DMS114 treated with DMSO at 0.1 percent for 48 hours (cell line): ENCODE data around the gene STAC.
"Not testable (repeated sequence)": the region's sequence is repeated elsewhere in the genome, so short reads cannot be mapped to it uniquely, and the experiment has no call there.

Source experiments
- DNase-seq: peaks from one replicate; lab custom pipeline; 2025; ENCODE audit not compliant: unreplicated experiment; lab: John Stamatoyannopoulos, UW

STAC gene

GRCh38 chr3:36476286-36476942 lies 96.1 kb downstream of the STAC start:
- DNase-seq, result no peak

DNA sequence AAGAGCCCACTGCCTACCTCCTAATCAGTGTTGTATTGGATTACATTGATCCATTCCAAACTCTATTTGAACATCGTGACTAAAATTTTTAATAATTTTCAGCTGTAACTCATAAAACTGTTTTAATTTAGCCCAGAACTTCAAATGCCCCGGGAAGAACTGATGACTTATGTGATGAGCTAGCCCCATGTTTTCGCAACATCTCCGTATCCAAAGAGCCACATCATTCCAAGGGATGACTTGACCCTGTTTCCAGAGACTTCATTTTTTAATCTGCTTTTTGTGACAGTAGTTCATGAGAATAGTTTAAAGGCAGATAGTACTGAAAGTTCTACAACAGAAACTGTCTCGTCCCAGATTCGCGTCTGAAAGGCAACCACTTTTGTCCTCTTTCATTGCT lies 97.4 kb downstream of the STAC start:
- no peak for DNase-seq

- DNase-seq, result no peak
Observed at GRCh38 chr3:36480911-36481648, 100.8 kb downstream of the STAC start.

- DNase-seq, result no peak
Observed at GRCh38 chr3:36482256-36482655, 102.0 kb downstream of the STAC start.

- no peak for DNase-seq
Observed at GRCh38 chr3:36482880-36483279, 102.6 kb downstream of the STAC start.

GRCh38 chr3:36483709-36484108 lies 103.4 kb downstream of the STAC start:
- no peak for DNase-seq

DNA sequence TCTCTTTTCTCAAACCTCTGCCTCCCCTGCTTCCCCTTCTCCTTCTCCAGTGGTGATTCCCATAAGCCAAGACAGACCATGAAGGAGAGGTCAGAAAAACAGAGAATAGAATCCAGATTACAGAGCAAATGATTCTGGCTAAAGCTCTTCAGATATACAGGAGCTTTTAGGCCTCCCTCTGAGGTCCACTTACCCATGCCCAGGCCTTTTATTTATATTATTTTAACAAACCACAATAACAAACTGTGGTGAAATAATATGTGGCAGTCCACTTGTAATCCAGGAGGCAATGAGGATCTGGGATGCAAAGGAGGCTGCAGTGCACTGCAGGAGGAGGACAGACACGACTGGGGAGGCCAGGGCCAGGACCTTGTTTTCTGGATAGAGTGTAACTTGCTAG lies 104.1 kb downstream of the STAC start:
- no peak for DNase-seq

- no peak for DNase-seq
Observed at GRCh38 chr3:36486009-36486795, 105.9 kb downstream of the STAC start.

DNA sequence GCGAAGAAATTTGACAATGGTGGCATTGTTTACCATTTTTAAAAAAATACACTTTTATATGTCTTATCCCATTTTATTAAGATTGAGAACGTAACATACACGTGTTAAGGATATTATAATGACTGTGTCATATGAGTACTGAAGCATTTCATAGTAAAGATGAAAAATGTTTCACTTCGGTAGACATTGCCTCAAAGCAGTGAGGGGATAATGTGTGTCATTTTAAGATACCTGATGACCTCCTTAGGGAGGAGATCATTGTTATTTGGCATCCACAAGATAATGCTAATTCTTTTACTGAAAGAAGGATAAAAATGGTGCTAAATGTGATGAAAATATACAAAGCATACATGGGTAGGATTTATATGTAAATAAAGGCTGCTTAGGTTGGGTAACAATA lies 107.3 kb downstream of the STAC start:
- DNase-seq, result no peak

- no peak for DNase-seq
Observed at GRCh38 chr3:36488077-36488789, 107.9 kb downstream of the STAC start.

DNA sequence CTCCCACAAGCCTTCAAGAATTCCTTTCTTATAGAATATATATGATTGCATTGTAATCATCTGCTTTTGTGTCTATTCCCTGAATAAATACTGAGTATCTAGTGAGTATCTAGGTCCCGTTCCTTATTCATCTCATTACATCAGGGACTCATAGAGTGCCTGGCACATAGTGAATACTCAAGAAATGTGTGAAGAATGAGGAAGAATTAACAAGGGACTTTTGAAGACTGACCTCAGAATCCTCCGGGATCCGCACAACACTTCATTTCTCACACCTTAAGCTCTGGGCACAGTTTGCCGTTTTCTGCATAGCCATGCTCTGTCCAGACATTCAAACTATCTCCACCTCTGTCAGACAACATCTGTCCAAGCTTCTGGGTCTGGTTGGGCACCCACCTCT lies 108.8 kb downstream of the STAC start:
- DNase-seq, result no peak

DNA sequence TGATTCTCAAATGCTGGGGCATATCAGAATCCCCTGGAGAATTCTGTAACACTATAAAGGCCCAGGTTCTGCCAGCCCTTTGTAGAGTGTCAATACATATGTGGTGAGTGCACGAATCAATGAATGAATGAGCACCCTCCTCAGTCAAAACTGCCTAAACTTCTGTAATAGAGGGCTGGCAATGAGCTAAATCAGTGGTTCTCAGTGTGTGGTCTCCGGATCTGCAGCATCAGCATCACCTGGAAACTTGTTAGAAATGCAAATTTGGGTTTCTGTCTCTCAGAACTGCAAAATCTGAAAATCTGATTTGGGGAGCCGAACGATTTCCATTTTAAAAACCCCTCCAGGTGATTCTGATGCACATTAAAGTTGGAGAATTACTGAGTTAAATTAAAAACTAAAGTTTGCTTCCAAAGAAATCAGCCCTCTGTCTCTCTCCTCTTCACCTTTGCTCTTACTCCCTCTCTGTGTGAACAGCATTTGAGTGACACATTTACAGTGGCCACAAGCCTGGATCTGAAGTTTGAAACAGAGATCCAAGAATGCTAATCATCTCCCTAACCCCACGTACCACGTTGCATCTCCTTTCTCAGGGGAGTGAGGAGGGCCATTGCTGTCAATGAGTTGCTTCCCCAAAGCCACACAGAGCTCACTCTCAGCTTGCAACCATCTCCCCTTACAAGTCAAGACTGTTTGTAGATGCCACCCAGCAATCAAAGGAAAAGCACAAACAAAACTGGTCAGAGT lies 109.5 kb downstream of the STAC start:
- no peak for DNase-seq

GRCh38 chr3:36493051-36493450 lies 112.7 kb downstream of the STAC start:
- no peak for DNase-seq

GRCh38 chr3:36494461-36495109 lies 114.3 kb downstream of the STAC start:
- no peak for DNase-seq

- no peak for DNase-seq
Observed at GRCh38 chr3:36496684-36497633, 116.7 kb downstream of the STAC start.

DNA sequence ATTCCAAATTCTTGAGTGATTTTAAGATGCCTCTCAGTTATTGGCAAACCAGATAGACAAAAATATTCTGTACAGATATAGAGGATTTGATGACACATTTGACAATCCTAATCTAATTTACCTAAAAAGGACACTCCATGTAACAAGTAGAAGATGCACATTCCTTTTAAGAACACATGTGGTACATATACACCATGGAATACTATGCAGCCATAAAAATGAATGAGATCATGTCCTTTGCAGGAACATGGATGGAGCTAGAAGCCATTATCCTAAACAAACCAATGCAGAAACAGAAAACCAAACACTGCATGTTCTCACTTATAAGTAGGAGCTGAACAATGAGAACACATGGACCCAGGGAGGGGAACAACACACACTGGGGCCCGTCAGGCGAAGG lies 119.7 kb downstream of the STAC start:
- DNase-seq, result not testable (repeated sequence)

GRCh38 chr3:36501616-36502015 lies 121.3 kb downstream of the STAC start:
- DNase-seq, result no peak

- DNase-seq, result no peak
Observed at GRCh38 chr3:36505393-36505792, 125.1 kb downstream of the STAC start.
